GM23248 (cell line): ENCODE results near the gene PI4KA.
"Not testable (repeated sequence)": the region's sequence is repeated elsewhere in the genome, so short reads cannot be mapped to it uniquely, and the experiment has no call there.

Experiments
- EZH2 ChIP-seq: fragments of 200-600 bp; sonication (generic); IDR thresholded peaks from 2 replicates; pipeline ENCODE4 v1.6.1; 2018; ENCODE audit warnings: antibody characterized with exemption, mild to moderate bottlenecking; ENCODE audit not compliant: insufficient read depth, poor library complexity, severe bottlenecking
- EZH2phosphoT487 ChIP-seq: fragments of 200-600 bp; sonication (generic); IDR thresholded peaks from 2 replicates; pipeline ENCODE4 v1.6.1; 2018; ENCODE audit warnings: antibody characterized with exemption, moderate library complexity, mild to moderate bottlenecking, low read depth; ENCODE audit not compliant: insufficient read depth

DNA sequence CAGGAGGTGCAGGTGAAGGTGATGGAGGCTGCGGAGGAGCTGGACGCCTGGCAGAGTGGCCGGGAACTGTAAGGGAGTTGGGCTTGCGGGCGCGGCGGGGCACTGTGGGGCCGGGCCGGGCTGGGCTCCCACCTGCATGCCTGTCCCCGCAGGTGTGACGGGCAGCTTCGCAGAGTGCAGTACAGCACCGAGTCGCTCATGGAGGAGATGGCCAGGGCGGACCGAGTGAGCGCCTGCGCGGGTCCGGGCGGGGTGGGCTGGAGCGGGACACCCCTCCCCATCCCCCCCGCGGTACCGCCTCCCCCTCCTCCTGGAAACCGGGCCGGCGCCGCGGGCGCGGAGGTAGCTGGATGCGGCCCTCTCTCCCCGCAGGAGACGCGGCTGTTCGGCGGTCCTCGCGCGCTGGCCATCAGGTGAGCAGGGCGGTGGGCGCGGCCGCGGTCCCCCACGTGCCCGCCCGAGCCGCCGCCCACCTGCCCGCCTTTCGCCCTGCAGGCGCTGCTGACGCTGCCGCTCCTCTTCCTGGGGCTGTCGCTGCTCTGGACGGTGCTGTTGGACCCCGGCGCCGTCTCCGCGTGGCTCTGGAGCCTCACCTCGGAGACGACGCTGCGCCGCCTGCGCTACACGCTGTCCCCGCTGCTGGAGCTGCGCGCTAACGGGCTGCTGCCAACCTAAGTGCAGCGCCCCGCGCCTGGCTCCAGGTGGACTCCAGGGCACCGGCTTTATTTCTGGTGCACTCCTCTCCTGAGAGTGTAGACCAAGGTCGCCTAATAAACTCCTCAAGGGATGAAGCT lies 154.6 kb downstream of the PI4KA start:
- not testable (repeated sequence) for TF ChIP-seq EZH2, EZH2phosphoT487
